ENCODE measurements around the gene SLC43A2. TPM values are rescaled to one million over a fixed set of nuclear protein-coding genes. Genes with fewer than 3 reads are reported as not detected.
A peak's percentile ranks its signal among the peaks of the same experiment; 100 is the strongest.
"Not testable (repeated sequence)": the region's sequence is repeated elsewhere in the genome, so short reads cannot be mapped to it uniquely, and the experiment has no call there.

SLC43A2 gene
- total RNA-seq, 1 experiment from 2014 or later, result 5.6 TPM

GRCh38 chr17:1563786-1564613, 64.6 kb downstream of the SLC43A2 start:
- no peak for DNase-seq (ENCODE audit: unreplicated experiment)
- no peak overlapping the region for H3K4me3 Mint-ChIP-seq (ENCODE audit: unreplicated experiment)

DNA sequence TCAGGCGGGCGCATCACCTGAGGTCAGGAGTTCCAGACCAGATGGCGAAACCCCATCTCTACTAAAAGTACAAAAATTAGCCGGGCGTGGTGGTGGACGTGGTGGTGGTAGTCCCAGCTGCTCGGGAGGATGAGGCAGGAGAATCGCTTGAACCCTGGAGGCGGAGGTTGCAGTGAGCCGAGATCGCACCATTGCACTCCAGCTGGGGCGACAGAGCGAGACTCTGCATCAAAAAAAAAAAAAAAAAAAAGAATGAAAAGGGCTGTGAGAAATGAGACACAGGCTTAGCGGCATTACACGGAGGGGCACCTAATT, 65.2 kb downstream of the SLC43A2 start:
- Mint-ChIP-seq H3K4me1 (ENCODE audit: insufficient read depth, unreplicated experiment) (peaks cover 14% of the 10 kb centered on the region), H3K4me3 (ENCODE audit: unreplicated experiment) (peak overlapping the region; percentile 90)
- H3K9me3 Mint-ChIP-seq (ENCODE audit: unreplicated experiment); DNase-seq (ENCODE audit: unreplicated experiment); BruUV-seq (replicated peaks); H3K27me3 Mint-ChIP-seq (ENCODE audit: insufficient read depth, unreplicated experiment); H3K36me3 Mint-ChIP-seq (ENCODE audit: insufficient read depth, unreplicated experiment); H3K27ac Mint-ChIP-seq (ENCODE audit: low read depth, unreplicated experiment): not testable (repeated sequence)
- intact Hi-C loops (cut with micrococcal nuclease), result loop anchor here (2.0 kb wide), 1 partner anchor 107 kb away; the partner anchor contains the start of gene CRK
- ChIA-PET POLR2A (interaction anchor here (0.6 to 1.8 kb wide), 10 partner anchors 11 to 267 kb away, joined by 3 to 7 read pairs (median 4); partner anchors contain the start of genes RILP, RPA1, SLC43A2 and SMYD4), CTCF (interaction anchor here (0.6 to 2.3 kb wide), 2 partner anchors 11 to 19 kb away, joined by 3 to 7 read pairs; no protein-coding TSS in a partner anchor)

More at GRCh38 chr17:1563786-1564613, 64.6 kb downstream of the SLC43A2 start:
- H3K4me1 Mint-ChIP-seq (ENCODE audit: insufficient read depth, unreplicated experiment), result peaks cover 14% of the 10 kb centered on the region
- H3K27me3 Mint-ChIP-seq (ENCODE audit: insufficient read depth, unreplicated experiment), result no peaks in the 10 kb centered on the region
- ChIA-PET CTCF (interaction anchor here (0.6 to 2.3 kb wide), 2 partner anchors 10 to 19 kb away, joined by 3 to 7 read pairs; no protein-coding TSS in a partner anchor), POLR2A (interaction anchor here (0.6 to 1.7 kb wide), 3 partner anchors 10 to 65 kb away, joined by 3 to 4 read pairs (median 4); partner anchors contain the start of gene SLC43A2)
- intact Hi-C loops (cut with micrococcal nuclease), result loop anchor here (2.0 kb wide), 1 partner anchor 107 kb away; the partner anchor contains the start of gene CRK
- no peaks in the 10 kb centered on the region for H3K9me3 Mint-ChIP-seq (ENCODE audit: unreplicated experiment)
- H3K36me3 Mint-ChIP-seq (ENCODE audit: insufficient read depth, unreplicated experiment), result peaks cover 6% of the 10 kb centered on the region
- TF ChIP-seq, protein P1, sequence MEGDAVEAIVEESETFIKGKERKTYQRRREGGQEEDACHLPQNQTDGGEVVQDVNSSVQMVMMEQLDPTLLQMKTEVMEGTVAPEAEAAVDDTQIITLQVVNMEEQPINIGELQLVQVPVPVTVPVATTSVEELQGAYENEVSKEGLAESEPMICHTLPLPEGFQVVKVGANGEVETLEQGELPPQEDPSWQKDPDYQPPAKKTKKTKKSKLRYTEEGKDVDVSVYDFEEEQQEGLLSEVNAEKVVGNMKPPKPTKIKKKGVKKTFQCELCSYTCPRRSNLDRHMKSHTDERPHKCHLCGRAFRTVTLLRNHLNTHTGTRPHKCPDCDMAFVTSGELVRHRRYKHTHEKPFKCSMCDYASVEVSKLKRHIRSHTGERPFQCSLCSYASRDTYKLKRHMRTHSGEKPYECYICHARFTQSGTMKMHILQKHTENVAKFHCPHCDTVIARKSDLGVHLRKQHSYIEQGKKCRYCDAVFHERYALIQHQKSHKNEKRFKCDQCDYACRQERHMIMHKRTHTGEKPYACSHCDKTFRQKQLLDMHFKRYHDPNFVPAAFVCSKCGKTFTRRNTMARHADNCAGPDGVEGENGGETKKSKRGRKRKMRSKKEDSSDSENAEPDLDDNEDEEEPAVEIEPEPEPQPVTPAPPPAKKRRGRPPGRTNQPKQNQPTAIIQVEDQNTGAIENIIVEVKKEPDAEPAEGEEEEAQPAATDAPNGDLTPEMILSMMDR (IDR thresholded peaks at IDR 0.05; ENCODE audit: unreplicated experiment), result no peak
- no peak overlapping the region for H3K27ac Mint-ChIP-seq (ENCODE audit: low read depth, unreplicated experiment)
- BruUV-seq (replicated peaks), result no TSS peak

GRCh38 chr17:1562176-1562643, 66.4 kb downstream of the SLC43A2 start:
- Mint-ChIP-seq H3K36me3 (ENCODE audit: insufficient read depth, unreplicated experiment) (peaks cover 18% of the 10 kb centered on the region), H3K27me3 (ENCODE audit: insufficient read depth, unreplicated experiment) (no peaks in the 10 kb centered on the region)
- POLR2A ChIA-PET, result interaction anchor here (0.6 to 1.8 kb wide), 21 partner anchors 12 to 268 kb away, joined by 3 to 13 read pairs (median 4); partner anchors contain the start of genes INPP5K, RILP, RPA1 and SLC43A2

DNA sequence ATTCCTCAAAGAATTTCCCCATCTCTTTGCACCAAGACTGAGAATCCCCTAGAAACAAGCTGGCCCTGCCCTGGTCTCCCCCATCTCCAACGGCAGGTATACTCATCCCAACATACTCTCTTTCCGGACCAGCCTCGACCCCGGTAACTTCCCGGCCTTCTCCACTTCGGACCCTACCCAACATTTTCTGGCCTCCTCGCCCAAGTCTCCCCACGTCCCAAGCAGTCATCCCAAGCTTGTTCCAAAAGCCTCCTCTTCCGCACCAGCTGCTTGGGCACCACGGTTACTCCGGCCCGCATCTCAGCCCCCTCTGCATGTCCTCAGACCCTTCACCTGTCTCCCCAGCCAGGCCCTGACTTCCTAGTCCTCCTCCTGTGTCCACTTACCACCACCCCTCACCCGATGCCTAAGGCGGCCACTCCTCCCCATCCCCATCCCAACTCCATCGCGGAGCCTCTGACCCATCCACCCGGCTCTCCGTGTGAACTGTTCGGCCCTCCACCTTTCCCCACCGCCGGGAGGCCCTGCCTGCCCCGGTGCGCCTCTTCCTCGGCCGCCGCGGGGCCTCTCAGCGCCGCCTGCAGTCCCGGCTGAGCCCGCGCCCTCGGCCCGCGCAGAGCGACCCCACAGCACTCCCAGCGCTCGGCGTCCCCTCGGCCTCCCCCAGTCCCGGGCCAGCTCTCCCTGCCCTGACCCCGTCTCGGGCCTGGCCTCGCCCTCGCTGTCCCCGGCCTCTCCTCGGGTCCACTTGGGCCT, 67.0 kb downstream of the SLC43A2 start:
- H3K4me1 Mint-ChIP-seq (ENCODE audit: insufficient read depth, unreplicated experiment), result peaks cover 14% of the 10 kb centered on the region
- POLR2A ChIA-PET, result interaction anchor here (0.7 to 1.8 kb wide), 11 partner anchors 12 to 156 kb away, joined by 3 to 7 read pairs (median 4); partner anchors contain the start of genes CRK and RILP
- no peaks in the 10 kb centered on the region for H3K27me3 Mint-ChIP-seq (ENCODE audit: insufficient read depth, unreplicated experiment)
- intact Hi-C loops (cut with micrococcal nuclease), result loop anchor here (2.0 kb wide), 1 partner anchor 105 kb away; the partner anchor contains the start of gene CRK
- H3K9me3 Mint-ChIP-seq (ENCODE audit: unreplicated experiment), result no peaks in the 10 kb centered on the region
- CTCF ChIA-PET, result interaction anchor here (0.9 to 1.0 kb wide), 4 partner anchors 12 to 52 kb away, joined by 3 to 5 read pairs (median 4); no protein-coding TSS in a partner anchor
- peak overlapping the region; percentile 90 for H3K4me3 Mint-ChIP-seq (ENCODE audit: unreplicated experiment)
- peaks cover 22% of the 10 kb centered on the region for H3K36me3 Mint-ChIP-seq (ENCODE audit: insufficient read depth, unreplicated experiment)
- TF ChIP-seq, protein P1 (IDR thresholded peaks at IDR 0.05; ENCODE audit: unreplicated experiment), result peak; percentile 11
- peak overlapping the region; percentile 97 for H3K27ac Mint-ChIP-seq (ENCODE audit: low read depth, unreplicated experiment)
- BruUV-seq (replicated peaks), result no TSS peak
- DNase-seq (ENCODE audit: unreplicated experiment), result no peak

More at GRCh38 chr17:1562176-1562643, 66.4 kb downstream of the SLC43A2 start:
- Mint-ChIP-seq H3K27ac (ENCODE audit: low read depth, unreplicated experiment) (peak overlapping the region; percentile 97), H3K4me1 (ENCODE audit: insufficient read depth, unreplicated experiment) (peaks cover 14% of the 10 kb centered on the region), H3K9me3 (ENCODE audit: unreplicated experiment) (no peaks in the 10 kb centered on the region), H3K4me3 (ENCODE audit: unreplicated experiment) (peak overlapping the region; percentile 90)
- no peak for DNase-seq (ENCODE audit: unreplicated experiment)
- intact Hi-C loops (cut with micrococcal nuclease), result loop anchor here (2.0 kb wide), 1 partner anchor 105 kb away; the partner anchor contains the start of gene CRK
- TF ChIP-seq, protein P1 (IDR thresholded peaks at IDR 0.05; ENCODE audit: unreplicated experiment), result no peak
- CTCF ChIA-PET, result interaction anchor here (0.6 to 2.3 kb wide), 3 partner anchors 11 to 53 kb away, joined by 3 to 7 read pairs (median 3); no protein-coding TSS in a partner anchor
- no TSS peak for BruUV-seq (replicated peaks)
